Measurements from ENCODE around the gene HOXA11. TPM values are rescaled to one million over a fixed set of nuclear protein-coding genes. Genes with fewer than 3 reads are reported as not detected.

HOXA11 gene
- total and polyA plus RNA-seq, 4 donors: not detected

- no peak overlapping the region for H3K27ac ChIP-seq (ENCODE audit: low read depth in 1 of 2, low read length in 2 of 2)
- 20% methylated on average over 2 of the region's 2 CpGs for WGBS
Measured at GRCh38 chr7:27134392-27134791, 50.6 kb downstream of the HOXA11 start.

GRCh38 chr7:27133409-27134231 lies 51.4 kb downstream of the HOXA11 start:
- H3K9me3 ChIP-seq (ENCODE audit: control insufficient read depth in 4 of 4, low read length in 3 of 4): peaks cover 0 to 2% (median 0%) of the 10 kb centered on the region in 4 donors
- no peak overlapping the region for H3K4me3 ChIP-seq (ENCODE audit: low read depth in 1 of 3, low read length in 3 of 3)
- no peaks in the 10 kb centered on the region for H3K36me3 ChIP-seq (ENCODE audit: control insufficient read depth in 4 of 4, insufficient read depth in 3 of 4, low read depth in 1 of 4, low read length in 3 of 4)
- no peak overlapping the region for H3K9ac ChIP-seq (ENCODE audit: low read depth in 1 of 2, low read length in 2 of 2)
- H3K4me1 ChIP-seq (ENCODE audit: control insufficient read depth in 4 of 4, insufficient read depth in 4 of 4, low read length in 3 of 4): peaks cover 0 to 9% (median 1%) of the 10 kb centered on the region in 4 donors
- no peak overlapping the region for H3K27ac ChIP-seq (ENCODE audit: low read depth in 1 of 2, low read length in 2 of 2)
- no peak for DNase-seq (ENCODE audit: low spot score)
- peaks cover 2 to 20% (median 12%) of the 10 kb centered on the region in 4 donors for H3K27me3 ChIP-seq (ENCODE audit: control insufficient read depth in 4 of 4, insufficient read depth in 4 of 4, low read length in 3 of 4)
- TF ChIP-seq RAD21 (IDR thresholded peaks at IDR 0.05) (no peak), MAX (IDR thresholded peaks at IDR 0.05) (no peak), RXRA (IDR thresholded peaks at IDR 0.05) (no peak), NR2F2 (IDR thresholded peaks at IDR 0.05) (no peak), TAF1 (conservative IDR thresholded peaks at IDR 0.05) (no peak)
- 24% methylated on average over 18 of the region's 18 CpGs for WGBS

More at GRCh38 chr7:27134392-27134791, 50.6 kb downstream of the HOXA11 start:
- H3K27me3 ChIP-seq (ENCODE audit: control insufficient read depth in 4 of 4, insufficient read depth in 4 of 4, low read length in 3 of 4): peaks cover 2 to 20% (median 12%) of the 10 kb centered on the region in 4 donors
- H3K36me3 ChIP-seq (ENCODE audit: control insufficient read depth in 4 of 4, insufficient read depth in 3 of 4, low read depth in 1 of 4, low read length in 3 of 4): no peaks in the 10 kb centered on the region
- no peak overlapping the region for H3K9ac ChIP-seq (ENCODE audit: low read depth in 1 of 2, low read length in 2 of 2)
- peaks cover 0 to 10% (median 1%) of the 10 kb centered on the region in 4 donors for H3K4me1 ChIP-seq (ENCODE audit: control insufficient read depth in 4 of 4, insufficient read depth in 4 of 4, low read length in 3 of 4)
- peaks cover 0 to 2% (median 0%) of the 10 kb centered on the region in 4 donors for H3K9me3 ChIP-seq (ENCODE audit: control insufficient read depth in 4 of 4, low read length in 3 of 4)
- no peak for TF ChIP-seq HNF4A (conservative IDR thresholded peaks at IDR 0.05)
- TF ChIP-seq ATF3 (IDR thresholded peaks at IDR 0.05): no peak
- H3K4me3 ChIP-seq (ENCODE audit: low read depth in 1 of 3, low read length in 3 of 3): no peak overlapping the region
- no peak for DNase-seq (ENCODE audit: low spot score)

GRCh38 chr7:27132978-27133377 lies 52.1 kb downstream of the HOXA11 start:
- no peak overlapping the region for H3K27ac ChIP-seq (ENCODE audit: low read depth in 1 of 2, low read length in 2 of 2)
- peaks cover 0 to 2% (median 0%) of the 10 kb centered on the region in 4 donors for H3K9me3 ChIP-seq (ENCODE audit: control insufficient read depth in 4 of 4, low read length in 3 of 4)
- no peak overlapping the region for H3K4me3 ChIP-seq (ENCODE audit: low read depth in 1 of 3, low read length in 3 of 3)
- TF ChIP-seq YY1 (IDR thresholded peaks at IDR 0.05) (no peak), REST (IDR thresholded peaks at IDR 0.05) (no peak), HNF4A (conservative IDR thresholded peaks at IDR 0.05) (no peak), CTCF (IDR thresholded peaks at IDR 0.05; ENCODE audit: low read depth, low read length, missing input control) (no peak), TAF1 (conservative IDR thresholded peaks at IDR 0.05) (no peak)
- H3K27me3 ChIP-seq (ENCODE audit: control insufficient read depth in 4 of 4, insufficient read depth in 4 of 4, low read length in 3 of 4): peaks cover 0 to 19% (median 9%) of the 10 kb centered on the region in 4 donors
- H3K9ac ChIP-seq (ENCODE audit: low read depth in 1 of 2, low read length in 2 of 2): no peak overlapping the region
- no peaks in the 10 kb centered on the region for H3K36me3 ChIP-seq (ENCODE audit: control insufficient read depth in 4 of 4, insufficient read depth in 3 of 4, low read depth in 1 of 4, low read length in 3 of 4)
- WGBS: 31% methylated on average over 6 of the region's 6 CpGs
- peaks cover 0 to 9% (median 1%) of the 10 kb centered on the region in 4 donors for H3K4me1 ChIP-seq (ENCODE audit: control insufficient read depth in 4 of 4, insufficient read depth in 4 of 4, low read length in 3 of 4)
- no peak for DNase-seq (ENCODE audit: low spot score)
